OCI-LY7 (cell line): Measurements from ENCODE around the gene MINDY4B. TPM values are rescaled to one million over a fixed set of nuclear protein-coding genes. Genes with fewer than 3 reads are reported as not detected.

Experiments used
- BruUV-seq: library from RNA; stranded (reverse); fragments of 400-500 nt; replicated peaks from 2 replicates; lab custom pipeline; 2021; lab: Mats Ljungman, UMichigan
- CTCF ChIA-PET: fragments of 300-600 bp; sonication (Branson Sonifier 250); formaldehyde crosslinking; loops from one replicate; lab custom pipeline; 2022; ENCODE audit warnings: antibody characterized with exemption; ENCODE audit not compliant: unreplicated experiment; lab: Charles Lee
- POLR2A ChIA-PET: fragments of 300-600 bp; sonication (Branson Sonifier 250); formaldehyde crosslinking; loops from one replicate; lab custom pipeline; 2022; ENCODE audit warnings: antibody characterized with exemption; lab: Charles Lee
- DNase-seq: peaks from one replicate; pipeline ENCODE4 v3.0.0-alpha.2; 2015; ENCODE audit warnings: low spot score
- H2AFZ ChIP-seq: fragments of 200-600 bp; sonication (generic), shearing (Covaris generic); 2 replicates; pipeline ENCODE4 v1.6.1; 2014; ENCODE audit warnings: mild to moderate bottlenecking, antibody characterized with exemption, low read length, moderate library complexity
- H3K27ac ChIP-seq: fragments of 200-600 bp; sonication (generic); 2 replicates; pipeline ENCODE4 v1.5.1; 2014; ENCODE audit warnings: mixed run types, low read depth, mild to moderate bottlenecking, moderate library complexity, low read length, inconsistent platforms; ENCODE audit not compliant: poor library complexity, severe bottlenecking
- H3K36me3 ChIP-seq: fragments of 200-600 bp; sonication (generic); 2 replicates; pipeline ENCODE4 v1.6.1; 2014; ENCODE audit warnings: mild to moderate bottlenecking, antibody characterized with exemption, low read length, moderate library complexity, mixed read lengths; ENCODE audit not compliant: insufficient read depth
- H3K4me1 ChIP-seq: fragments of 200-600 bp; sonication (generic); 2 replicates; pipeline ENCODE4 v1.5.1; 2014; ENCODE audit warnings: mild to moderate bottlenecking, low read length; ENCODE audit not compliant: insufficient read depth, poor library complexity, severe bottlenecking
- H3K4me2 ChIP-seq: fragments of 200-600 bp; sonication (generic); 2 replicates; pipeline ENCODE4 v1.6.1; 2014; ENCODE audit warnings: mild to moderate bottlenecking, low read length
- H3K4me3 ChIP-seq: fragments of 200-600 bp; sonication (generic); 2 replicates; pipeline ENCODE4 v1.5.1; 2014; ENCODE audit warnings: mild to moderate bottlenecking, low read depth, low read length; ENCODE audit not compliant: poor library complexity, severe bottlenecking
- H3K79me2 ChIP-seq: fragments of 200-600 bp; sonication (generic); 2 replicates; pipeline ENCODE4 v1.6.1; 2016; ENCODE audit warnings: low read depth, mild to moderate bottlenecking, low read length, moderate library complexity, mixed read lengths; ENCODE audit not compliant: insufficient read depth
- H3K9me2 ChIP-seq: fragments of 200-600 bp; sonication (generic); 2 replicates; pipeline ENCODE4 v1.6.1; 2016; ENCODE audit warnings: mild to moderate bottlenecking, low read length, mixed read lengths; ENCODE audit not compliant: insufficient read depth
- H3K9me3 ChIP-seq: fragments of 200-600 bp; sonication (generic); 2 replicates; pipeline ENCODE4 v1.6.1; 2014; ENCODE audit warnings: mild to moderate bottlenecking, mixed run types, low read length, mixed read lengths
- H4K20me1 ChIP-seq: fragments of 200-600 bp; sonication (generic); 2 replicates; pipeline ENCODE4 v1.6.1; 2014; ENCODE audit warnings: mild to moderate bottlenecking, antibody characterized with exemption, low read length, moderate library complexity, mixed read lengths; ENCODE audit not compliant: insufficient read depth
- CTCF ChIP-seq: fragments of 200-600 bp; sonication (generic); conservative IDR thresholded peaks from 2 replicates; pipeline ENCODE4 v1.5.1; 2014; ENCODE audit warnings: mild to moderate bottlenecking, antibody characterized with exemption, low read length, moderate library complexity, mixed read lengths
- EZH2phosphoT487 ChIP-seq: fragments of 200-600 bp; sonication (generic); IDR thresholded peaks from 2 replicates; pipeline ENCODE4 v1.6.1; 2018; ENCODE audit warnings: low read depth, borderline replicate concordance, mild to moderate bottlenecking, mixed run types, antibody characterized with exemption, low read length, moderate library complexity, mixed read lengths
- intact Hi-C: fragments of 100-400 bp; cut with micrococcal nuclease; formaldehyde crosslinking; loops from one replicate; pipeline ENCODE4 v1.10.0; 2022; ENCODE audit not compliant: unreplicated experiment
- total RNA-seq, 2 experiments: library from RNA; depleted of rRNA in 1 of 2; stranded (reverse); fragments of >200 nt in 1 of 2; shearing (Covaris generic) in 1 of 2; gene quantifications; 2 replicates each; pipeline ENCODE4 v1.2.3, GENCODE V29; 2014 to 2022

MINDY4B gene
- total RNA-seq, 2 experiments from 2014 or later: not detected

GRCh38 chr3:150898046-150898754 lies 7.0 kb downstream of the MINDY4B start:
- Histone ChIP-seq H4K20me1 (no peaks in the 10 kb centered on the region), H3K4me3 (no peak overlapping the region), H3K4me1 (no peaks in the 10 kb centered on the region), H3K27ac (no peak overlapping the region), H3K36me3 (no peaks in the 10 kb centered on the region), H3K9me3 (no peaks in the 10 kb centered on the region), H2AFZ (no peak overlapping the region), H3K4me2 (no peak overlapping the region), H3K9me2 (no peaks in the 10 kb centered on the region), H3K79me2 (no peaks in the 10 kb centered on the region)
- ChIA-PET POLR2A (interaction anchor here (0.6 kb wide), 1 partner anchor 422 kb away, joined by 3 read pairs; no protein-coding TSS in a partner anchor), CTCF (no interaction called here)
- intact Hi-C loops: no loop called here
- no peak for DNase-seq
- no TSS peak for BruUV-seq
- no peak for TF ChIP-seq CTCF
- no peak for TF ChIP-seq EZH2phosphoT487

- no peaks in the 10 kb centered on the region for H3K9me3 ChIP-seq
- H3K9me2 ChIP-seq: no peaks in the 10 kb centered on the region
- ChIA-PET POLR2A (no interaction called here), CTCF (no interaction called here)
- H3K27ac ChIP-seq: no peak overlapping the region
- H4K20me1 ChIP-seq: no peaks in the 10 kb centered on the region
- no peak overlapping the region for H3K4me3 ChIP-seq
- no peak overlapping the region for H3K4me2 ChIP-seq
- no TSS peak for BruUV-seq
- DNase-seq: no peak
- H3K4me1 ChIP-seq: no peaks in the 10 kb centered on the region
- no peak overlapping the region for H2AFZ ChIP-seq
- TF ChIP-seq CTCF (no peak), EZH2phosphoT487 (no peak)
- H3K79me2 ChIP-seq: no peaks in the 10 kb centered on the region
- intact Hi-C loops: no loop called here
- no peaks in the 10 kb centered on the region for H3K36me3 ChIP-seq
Measured at GRCh38 chr3:150897592-150897991, 7.6 kb downstream of the MINDY4B start.

DNA sequence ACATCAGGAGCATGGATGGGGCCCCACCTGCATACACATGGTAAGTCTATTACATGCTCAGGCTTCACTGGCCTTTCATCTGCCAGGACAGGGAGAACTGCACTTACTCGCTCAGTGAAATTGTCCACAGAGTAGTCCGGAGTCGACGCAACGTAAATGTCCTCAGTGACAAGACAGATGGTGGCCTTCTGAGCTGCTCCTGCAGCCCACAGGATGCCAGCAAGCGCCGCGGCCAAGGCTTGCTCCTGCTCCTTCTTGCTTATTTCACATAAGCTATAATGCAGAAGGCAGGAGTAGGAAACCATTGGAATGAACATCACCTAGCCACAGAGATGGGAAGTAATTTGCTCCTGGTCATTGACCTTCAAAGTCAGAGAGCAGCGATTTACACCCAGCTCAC lies 14.4 kb downstream of the MINDY4B start:
- intact Hi-C loops: no loop called here
- TF ChIP-seq CTCF (no peak), EZH2phosphoT487 (no peak)
- H3K27ac ChIP-seq: no peak overlapping the region
- H3K9me3 ChIP-seq: no peaks in the 10 kb centered on the region
- H2AFZ ChIP-seq: no peak overlapping the region
- DNase-seq: no peak
- H3K79me2 ChIP-seq: no peaks in the 10 kb centered on the region
- no peaks in the 10 kb centered on the region for H3K9me2 ChIP-seq
- no peak overlapping the region for H3K4me2 ChIP-seq
- BruUV-seq: no TSS peak
- CTCF ChIA-PET: no interaction called here
- H3K4me3 ChIP-seq: no peak overlapping the region
- H4K20me1 ChIP-seq: no peaks in the 10 kb centered on the region
- H3K36me3 ChIP-seq: no peaks in the 10 kb centered on the region
- no peaks in the 10 kb centered on the region for H3K4me1 ChIP-seq
- POLR2A ChIA-PET: interaction anchor here (0.6 kb wide), 1 partner anchor 17 kb away, joined by 5 read pairs; no protein-coding TSS in a partner anchor
